ENCODE results near the gene TINCR.
"Not testable (repeated sequence)": the region's sequence is repeated elsewhere in the genome, so short reads cannot be mapped to it uniquely, and the experiment has no call there.

Gene TINCR

DNA sequence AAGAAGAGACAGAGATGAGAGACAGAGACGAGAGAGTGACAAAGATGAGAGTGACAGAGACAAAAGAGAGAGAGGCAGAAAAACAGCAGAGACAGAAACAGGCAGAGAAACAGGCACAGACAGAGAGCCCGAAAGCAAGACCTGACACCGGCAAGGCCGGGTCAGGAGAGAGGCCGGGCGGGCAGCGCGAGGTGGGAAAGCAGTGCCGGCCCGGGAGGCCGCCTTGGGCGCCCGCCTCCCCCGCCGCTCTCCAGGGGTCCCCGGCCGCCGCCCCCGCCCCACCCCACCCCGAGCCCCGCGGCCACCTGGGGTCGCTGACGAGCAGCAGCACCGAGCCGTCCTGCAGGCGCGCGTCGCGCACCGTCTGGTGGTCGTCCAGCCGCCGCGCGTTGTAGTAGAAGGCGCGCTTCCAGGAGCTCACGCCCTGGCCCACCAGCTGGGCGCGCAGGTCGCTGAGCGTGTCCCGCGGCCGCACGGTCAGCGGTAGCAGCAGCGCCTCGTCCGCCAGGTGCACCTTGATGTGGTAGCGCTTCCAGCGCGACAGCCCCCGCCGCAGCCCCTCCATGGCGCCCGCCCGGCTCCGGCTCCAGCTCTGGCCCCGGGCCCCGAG, at the start of gene TINCR:
TINCR (minus strand) TSS at position 594 of the 610 bp plus-strand sequence.
- no peak for DNase-seq

DNA sequence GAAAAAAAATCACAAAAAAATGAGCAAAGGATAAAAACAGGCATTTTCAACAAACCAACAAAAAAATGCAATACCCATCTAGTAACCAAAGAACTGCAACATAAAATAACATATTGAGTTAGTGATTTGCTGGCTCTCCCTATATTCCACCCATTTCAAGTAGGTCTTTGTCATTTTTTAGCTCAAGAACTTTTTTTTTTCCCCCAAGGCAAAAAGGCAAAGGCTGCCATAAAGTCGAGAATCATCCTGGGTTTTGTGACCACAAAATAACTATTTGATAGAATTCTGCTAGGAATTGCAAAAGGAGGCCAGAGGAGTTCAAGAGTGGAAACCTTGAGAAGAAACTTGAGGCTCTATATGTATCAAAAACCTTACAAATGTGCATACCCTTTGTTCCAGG, 49.3 kb upstream of the TINCR start:
- no peak for DNase-seq

DNA sequence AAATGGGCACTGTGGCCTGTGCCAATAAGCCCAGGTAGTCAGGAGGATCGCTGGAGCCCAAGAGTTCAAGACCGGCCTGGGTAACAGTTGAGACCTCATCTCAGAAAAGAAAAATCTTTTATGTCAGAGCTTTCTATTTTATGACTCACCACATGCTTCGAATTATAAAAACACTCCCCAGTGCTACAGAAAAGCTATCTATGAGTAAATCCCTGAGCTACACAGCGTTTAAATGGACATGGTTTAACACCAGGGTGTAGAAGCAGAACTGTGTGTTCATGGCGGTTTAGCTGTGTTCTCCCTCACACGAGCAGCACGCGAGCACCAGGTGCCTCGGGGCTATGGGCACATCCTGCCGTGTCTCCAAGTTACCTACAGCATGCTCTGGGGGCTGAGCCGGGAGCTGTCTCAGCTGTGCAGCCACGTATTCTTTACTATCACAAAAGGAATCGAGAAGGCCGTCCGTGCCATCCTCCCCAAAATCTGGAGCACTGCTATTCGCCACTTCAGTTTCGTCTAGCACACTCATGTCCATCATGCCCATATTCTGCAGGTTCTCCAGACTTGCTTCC, 48.1 kb upstream of the TINCR start:
- no peak for DNase-seq

DNA sequence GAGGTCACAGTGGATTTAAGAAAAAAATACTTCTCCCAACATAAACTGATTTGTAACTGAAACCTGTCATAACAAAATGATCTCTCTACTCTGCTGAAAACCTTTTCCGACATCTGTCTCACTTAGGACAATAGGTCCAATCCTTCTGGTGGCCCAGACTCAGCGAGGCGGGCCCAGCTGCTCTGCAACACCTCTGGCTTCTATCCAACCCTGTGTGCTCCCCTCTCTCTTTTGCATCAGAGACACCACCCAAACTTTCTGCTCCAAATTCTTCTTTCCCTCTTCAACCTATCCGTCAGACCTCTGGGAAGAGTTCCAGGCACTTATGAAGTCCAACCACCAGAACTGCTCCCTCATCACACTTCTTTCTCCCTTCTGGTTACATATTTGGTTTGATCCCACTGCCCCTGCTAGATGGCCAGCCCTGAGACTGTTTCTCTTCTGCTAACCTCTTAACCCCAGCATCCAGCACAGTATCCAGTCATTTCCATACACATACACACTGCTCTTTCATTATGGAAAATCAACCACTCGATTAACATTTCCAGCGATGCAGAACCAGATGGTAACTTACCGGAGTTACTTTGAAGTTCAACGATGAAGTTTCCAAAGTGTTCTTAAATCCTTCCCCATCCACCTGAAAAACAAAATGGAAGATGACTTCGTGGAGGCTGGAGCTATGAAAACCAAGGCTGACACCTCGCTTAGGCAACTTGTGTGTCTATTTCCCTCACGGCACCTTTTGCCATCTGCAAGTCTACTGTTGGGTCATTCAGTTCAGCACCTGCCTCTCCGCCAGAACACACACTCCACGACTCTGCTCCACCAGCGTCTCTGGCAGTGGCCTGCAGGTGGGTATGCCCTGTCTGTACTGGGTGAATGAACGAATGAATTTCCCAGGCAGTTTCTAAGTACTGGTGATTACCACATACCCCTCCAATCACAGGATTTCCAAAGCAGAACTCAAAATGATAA, 45.4 kb upstream of the TINCR start:
- no peak for DNase-seq

DNA sequence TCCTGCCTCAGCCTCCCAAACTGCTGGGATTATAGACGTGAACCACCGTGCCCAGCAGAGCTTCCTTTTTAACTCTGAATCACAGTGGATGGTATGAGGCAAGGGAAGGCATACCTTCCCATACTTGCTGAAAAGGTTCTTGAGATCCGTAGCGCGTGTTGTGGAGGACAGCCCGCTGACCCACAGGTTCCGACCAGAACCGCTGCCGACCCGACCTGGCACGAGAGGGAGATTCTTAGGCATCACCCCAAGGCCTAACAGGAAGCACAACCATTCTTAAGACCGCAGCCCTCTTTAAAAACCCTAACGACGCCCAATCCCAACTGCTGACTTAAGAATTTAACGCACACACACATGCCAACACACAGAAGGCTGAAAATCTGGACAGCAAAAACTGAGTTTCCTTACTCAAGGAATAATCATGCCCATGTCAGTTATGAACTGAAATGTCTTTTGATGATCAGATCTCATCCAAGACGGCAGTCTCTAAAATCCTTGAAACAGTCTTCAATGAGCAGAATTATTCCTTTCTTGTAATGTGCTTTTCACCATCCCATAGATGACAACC, 42.2 kb upstream of the TINCR start:
- no peak for DNase-seq

DNA sequence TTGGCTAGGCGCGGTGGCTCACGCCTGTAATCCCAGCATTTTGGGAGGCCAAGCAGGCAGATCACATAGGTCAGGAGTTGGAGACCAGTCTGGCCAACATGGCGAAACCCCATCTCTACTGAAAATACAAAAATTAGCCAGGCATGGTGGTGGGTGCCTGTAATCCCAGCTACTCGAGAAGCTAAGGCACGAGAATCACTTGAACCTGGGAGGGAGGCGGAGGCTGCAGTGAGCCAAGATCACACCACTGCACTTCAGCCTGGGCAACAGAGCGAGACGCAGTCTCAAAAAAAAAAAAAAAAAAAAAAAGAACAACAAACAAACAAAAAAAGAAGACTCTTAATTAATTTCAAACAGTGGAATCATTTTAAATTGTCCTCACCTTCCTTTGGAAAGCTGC, 41.0 kb upstream of the TINCR start:
- not testable (repeated sequence) for DNase-seq

DNA sequence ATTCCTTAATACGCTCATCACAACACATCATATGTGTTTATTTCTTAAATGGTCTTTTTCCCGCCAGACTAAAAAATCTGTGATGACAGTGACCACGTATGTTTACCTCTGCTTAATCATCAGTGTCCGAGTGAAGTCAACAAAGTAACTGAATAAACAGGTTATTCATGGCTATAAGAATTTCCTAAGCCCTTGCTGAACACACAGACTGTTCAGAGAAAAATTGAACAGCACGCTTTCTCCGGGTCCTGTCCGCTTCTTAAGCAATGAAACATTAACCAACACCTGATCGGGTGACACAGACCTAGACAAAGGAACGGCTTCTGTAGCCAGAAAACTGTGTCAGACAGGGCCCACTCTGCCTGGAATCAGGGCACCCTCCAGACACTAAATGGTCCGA, 40.5 kb upstream of the TINCR start:
- no peak for DNase-seq

DNA sequence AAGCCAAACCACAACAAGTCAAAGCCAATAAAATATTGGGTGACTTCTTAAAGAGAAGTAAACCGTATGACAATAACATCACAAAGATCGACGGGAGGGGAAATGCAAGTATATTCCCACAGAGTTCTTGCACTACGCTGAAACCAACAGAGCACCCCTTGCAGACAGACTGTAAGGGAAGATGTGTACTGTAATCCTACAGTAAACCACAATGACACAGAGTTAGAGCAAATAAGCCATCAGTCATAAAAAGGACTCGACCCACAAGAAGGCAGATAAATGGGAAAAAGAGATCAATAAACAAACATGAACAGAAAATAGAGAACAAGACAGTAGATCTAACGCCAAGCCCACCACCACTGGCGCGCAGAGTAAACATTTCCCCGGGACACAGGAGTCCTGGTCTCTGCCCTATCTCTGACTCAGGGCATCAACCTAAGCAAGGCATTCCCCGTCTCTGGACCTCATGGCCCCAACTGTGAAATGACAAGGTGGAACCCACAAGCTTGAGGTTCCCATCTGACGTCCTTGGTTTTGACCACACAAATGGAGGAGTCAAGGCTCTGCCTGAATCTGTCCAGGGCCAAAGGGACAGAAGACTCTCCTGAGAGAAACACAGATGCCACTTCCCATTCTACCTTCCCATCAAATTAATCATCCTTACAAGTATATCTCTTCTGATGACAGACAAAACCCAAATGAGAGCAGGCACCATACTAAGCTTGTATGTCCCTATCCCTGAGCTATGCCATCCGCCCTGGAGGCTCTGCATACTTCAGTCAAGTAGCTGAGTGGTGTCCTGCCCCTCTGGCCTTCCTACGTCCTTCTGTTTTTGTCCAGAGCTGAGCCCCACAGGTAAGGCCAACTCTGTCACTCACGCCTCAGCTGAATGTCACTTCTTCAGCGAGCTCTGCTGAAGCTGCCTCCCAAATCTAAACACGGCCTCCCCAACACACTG, 39.8 kb upstream of the TINCR start:
- DNase-seq, result peak; percentile 61

DNA sequence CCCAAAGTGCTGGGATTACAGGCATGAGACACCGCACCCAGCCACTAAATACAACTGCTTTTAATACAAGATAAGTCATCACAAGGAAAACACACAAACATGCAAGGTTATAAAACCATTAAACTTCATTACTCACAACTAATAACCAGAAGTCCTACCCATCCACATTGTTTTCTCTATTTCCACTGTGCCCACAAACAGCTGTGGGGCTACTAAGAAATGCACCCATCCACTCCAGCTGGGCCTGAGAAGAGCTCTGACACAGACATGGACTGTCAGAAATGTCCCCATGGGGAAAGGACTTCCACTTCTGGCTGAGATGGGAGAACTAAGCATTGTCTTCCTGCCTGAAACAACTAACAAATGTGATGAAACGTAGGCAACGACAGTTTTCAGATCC, 37.6 kb upstream of the TINCR start:
- DNase-seq, result no peak

DNA sequence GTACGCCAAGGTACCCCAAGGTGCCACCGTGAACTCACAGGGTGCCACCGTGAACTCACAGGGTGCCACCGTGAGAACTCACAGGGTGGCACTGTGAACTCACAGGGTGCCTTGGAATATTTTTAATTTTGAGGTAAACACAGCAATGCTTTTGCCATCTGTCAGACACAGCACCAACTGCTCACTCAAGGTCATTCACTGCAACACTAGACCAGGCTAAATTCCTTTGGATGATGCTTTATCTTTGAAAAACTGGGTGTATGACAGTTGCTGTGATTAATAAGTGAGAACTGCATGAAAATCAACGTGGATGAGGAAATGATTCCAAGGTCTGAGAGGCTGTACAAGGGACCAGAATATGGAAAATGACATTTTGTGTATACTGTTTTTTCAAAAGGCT, 35.9 kb upstream of the TINCR start:
- DNase-seq, result no peak

DNA sequence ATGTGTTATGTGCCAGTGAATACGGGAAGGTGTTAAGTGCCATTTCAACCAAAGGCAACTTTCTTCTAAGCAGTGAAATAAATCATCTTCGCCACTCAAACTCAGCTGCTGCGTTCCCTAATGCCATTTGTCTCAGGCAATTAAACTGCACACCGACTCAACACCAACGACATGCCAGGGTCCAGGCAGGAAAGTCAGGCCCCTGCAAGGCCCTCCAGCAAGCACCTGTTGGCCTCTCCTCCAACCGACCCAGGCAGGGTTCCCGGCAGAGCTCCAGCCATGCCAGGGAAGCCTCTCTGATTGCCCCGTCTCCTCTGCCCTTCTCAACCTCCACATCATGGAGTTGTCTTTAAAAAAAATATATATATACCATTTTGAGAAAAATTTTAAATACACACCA, 33.0 kb upstream of the TINCR start:
- DNase-seq, result no peak

DNA sequence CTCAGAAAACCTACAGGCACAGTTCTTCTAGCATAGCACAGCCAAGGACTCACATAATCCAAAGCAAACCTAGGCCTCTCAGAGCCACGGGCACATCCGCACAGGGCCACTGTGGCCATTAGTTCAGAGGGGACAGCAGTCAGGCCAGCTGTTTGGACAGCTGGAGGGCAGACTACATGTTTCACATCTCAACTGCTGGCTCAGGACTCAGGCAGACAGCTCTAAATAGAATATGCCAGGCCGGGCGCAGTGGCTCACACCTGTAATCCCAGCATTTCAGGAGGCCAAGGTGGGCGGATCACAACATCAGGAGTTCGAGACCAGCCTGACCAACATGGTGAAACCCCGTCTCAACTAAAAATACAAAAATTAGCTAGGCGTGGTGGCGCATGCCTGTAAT, 28.0 kb upstream of the TINCR start:
- no peak for DNase-seq

DNA sequence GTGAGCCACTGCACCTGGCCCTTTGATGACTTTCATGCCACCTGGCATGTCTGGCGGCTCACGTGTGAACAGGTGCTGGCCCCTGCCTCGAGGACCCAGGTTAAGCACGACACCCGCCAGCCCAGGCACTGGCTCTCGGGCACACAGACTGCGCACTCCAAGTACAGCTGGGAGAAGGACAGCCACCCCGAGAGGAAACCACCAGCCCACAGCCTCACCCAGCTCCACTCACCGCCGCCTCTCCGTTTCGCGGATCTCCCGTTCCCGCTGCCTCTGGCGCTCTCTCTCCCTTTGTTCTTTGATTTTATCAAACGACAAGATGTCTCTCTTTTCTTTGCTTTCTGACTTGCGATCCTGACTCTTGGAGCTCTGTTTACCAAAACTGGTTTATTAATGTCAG, 27.4 kb upstream of the TINCR start:
- no peak for DNase-seq

DNA sequence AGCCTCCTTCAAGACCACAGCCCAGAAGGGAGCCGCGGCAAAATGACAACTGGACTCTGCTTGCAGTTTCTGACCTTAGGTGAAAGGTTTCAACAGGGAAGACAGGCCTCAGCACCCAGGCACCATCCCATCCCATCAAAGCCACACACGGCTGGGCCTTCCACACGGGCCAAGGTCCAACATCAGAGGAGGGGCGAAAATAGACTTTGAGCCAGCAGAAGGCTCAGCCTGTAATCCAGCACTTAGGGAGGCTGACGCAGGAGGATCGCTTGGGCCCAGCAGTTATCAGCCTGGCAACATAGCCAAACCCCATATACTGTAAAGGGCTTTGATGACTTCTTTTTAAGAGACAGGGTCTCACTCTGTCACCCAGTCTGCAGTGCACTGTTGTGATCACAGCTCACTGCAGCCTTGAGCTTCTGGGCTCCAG, 26.8 kb upstream of the TINCR start:
- DNase-seq, result no peak

DNA sequence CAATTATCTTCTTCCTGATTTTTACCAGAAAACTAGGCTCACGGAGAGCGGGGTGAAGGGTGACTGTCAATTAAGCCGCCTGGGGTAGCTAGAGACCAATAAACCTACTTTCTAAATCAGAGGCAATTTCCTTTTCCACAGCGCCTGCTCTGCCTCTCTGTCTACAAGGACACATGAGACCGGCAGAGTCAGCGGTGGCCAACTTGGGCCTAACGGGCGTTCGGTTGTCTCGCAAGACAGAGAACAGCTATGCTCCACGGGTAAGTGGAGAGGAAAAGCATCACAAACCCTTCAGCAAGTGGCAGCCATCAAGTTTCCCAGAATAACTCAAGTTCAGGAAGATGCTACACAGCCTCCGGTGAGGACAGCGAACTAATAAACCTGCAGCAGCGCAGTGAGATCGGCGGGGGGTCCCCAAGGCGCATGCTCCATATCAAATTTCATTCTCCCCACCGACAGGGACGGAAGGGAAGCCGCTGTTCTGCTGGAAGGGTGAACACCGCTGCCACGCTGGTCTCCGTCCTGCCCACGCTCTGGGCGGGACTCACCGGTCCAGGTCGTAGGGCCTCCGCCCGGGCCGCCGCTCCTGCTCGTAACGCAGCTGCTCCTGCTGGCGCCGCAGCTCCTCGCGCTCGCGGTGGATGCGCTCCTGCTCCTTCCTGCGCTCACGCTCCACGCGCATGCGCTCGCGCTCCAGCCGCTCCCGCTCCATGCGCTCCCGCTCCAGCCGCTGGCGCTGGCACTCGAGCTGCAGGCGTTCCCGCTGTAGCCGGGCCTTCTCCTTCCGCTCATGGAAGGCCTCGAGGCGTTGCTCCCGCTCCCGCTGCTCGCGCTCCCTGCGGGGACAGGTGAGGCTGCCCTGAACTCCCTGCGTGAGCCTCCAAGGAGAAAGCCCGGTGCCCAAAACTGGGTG, 25.8 kb upstream of the TINCR start:
- peak; percentile 18 for DNase-seq

DNA sequence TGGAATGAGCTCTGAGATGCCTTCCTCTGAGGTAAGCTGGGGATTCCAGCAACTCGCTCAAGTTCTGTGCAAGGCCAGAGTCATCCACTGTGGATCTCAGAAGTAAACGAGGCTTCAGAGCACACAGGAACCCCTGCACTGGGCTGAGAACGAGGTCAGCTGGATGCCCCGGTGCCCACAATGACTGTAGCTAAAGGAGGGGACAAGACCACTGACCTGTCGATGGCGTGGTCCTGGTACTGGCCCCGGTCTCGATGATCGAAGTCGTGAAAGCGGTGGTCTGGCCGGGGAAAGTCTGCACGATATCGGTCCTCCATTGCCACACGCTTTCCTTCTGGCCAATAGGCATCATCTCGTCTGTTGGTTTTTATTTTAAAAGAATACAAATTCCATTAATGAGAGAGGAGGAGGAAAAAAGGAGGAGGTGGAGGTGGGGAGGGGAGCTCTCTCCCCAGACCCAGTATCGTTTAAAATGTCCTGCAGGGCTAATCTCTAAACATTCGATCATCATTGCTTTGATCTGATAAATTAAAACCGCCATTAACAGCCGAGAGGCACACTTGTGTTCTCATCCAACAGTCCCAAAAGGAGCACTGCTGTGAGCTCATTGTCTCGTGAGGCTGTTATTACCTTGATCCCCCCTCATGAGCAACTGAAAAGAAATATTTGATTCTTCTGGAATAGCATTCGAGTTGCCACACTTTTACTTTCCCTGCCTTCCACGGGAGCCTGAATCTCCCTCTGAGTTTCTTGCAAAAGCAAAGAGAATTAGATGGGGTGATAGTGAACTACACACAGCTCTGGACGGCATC, 25.0 kb upstream of the TINCR start:
- no peak for DNase-seq

DNA sequence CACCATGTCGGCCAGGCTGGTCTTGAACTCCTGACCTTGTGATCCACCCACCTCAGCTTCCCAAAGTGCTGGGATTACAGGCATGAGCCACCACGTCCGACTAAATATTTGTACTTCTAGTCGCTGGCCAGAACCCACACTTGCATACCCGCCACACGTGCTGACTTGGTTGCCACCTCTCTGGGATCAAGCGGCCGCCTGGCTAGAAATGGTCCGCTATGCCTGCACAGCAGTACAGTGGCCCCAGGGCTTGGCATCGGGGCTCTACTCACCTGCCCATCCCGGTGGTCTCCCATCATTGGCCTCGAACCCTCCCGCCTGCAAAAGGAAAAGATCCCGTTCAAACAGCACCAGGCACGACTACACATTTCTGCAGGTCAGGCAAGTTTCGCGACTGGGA, 23.7 kb upstream of the TINCR start:
- DNase-seq, result no peak

DNA sequence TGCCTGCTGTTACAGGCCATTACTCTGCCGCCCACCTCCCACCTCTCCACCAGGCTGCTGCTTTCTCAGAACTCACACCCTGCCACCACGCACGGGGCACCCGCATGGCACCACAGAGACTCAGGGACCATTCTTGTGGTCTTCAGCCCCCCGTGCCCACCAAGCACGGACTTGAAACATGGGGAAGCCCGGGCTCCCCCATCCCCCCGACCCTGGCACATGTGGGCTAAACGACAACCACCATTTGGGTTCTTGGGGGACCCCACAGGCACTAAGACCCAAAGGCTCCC, 23.1 kb upstream of the TINCR start:
- no peak for DNase-seq

DNA sequence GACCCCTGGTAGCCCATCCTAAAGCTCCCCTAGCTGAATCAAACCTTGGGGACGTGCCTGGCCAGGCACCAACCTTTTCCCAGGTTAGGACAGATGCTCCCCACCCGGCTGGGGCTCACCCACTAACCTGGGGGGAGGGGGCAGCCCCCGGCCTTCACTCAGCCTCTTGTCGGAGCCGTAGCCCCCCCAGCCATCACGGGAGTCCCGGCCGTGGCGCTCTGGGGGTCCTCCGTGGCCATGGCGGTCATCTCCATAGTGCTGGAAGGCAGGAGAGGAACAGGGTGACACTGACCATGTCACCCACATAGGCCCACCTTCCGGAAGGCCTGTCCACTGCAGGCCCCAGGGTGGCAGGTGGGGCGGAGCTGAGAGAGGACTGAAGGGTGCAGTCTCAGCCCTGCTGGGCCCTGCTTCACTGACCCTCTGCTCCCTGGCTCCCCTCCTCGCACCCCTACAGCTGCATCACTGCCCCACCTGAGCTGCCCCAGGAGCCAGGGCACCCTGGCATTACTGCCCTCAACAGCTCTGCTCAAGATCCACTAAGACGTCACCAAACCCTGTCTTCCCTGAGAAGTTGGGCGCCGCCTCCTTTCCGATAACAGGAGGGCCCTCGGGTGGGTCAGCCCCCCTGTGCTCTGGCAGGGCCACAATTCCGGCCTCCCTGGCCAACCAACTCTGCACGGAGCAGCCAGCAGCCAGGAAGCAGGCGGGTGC, 22.6 kb upstream of the TINCR start:
- DNase-seq, result no peak
